GM19193 (cell line): Measurements from ENCODE around the gene TMEM39B.

Experiments used
- POLR2A ChIP-seq: IDR thresholded peaks from 4 replicates; pipeline ENCODE4 v1.6.1; 2011; ENCODE audit not compliant: insufficient read depth, insufficient read length; ENCODE audit errors: extremely low read depth

The TMEM39B gene

DNA sequence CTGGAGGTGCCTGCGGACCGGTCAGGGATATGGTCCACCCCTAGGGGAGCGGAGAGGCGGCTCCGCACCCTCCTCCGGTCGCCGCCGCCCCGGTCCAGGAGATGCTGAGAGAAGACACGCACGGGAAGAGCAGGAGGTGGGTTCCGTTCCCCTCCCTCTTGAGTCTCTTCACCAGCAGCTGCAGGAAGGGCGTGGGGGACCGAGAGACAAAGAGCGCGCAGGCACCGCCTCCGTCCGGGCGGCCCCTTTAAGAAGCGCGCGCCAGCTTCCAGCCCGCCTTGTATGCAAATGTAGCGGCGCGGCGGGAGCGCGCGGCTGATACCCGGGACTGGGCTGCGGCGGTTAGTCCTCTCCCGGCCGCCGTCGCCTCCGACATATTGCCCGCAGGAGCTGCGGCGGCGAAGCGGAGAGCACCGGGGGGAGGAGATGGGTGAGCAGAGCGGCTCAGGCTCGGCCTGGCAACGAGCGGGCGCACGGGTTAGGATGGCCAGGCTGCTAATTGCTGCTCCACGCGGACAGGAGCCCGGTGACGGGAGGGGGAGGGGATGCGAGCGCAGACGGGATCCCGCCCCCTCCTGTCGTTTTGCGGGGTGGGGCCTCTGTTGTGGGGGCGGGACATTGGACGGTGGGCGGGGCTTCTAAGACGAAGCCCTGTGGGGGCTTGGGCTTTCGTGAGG is at the start of gene TMEM39B:
TSS of gene TMEM39B (plus strand) at position 318 of the 677 bp plus-strand sequence. CDS start at position 427, 109 bp downstream.
- TF ChIP-seq POLR2A: peak; percentile 89

- TF ChIP-seq POLR2A: no peak
These were observed 49.4 kb upstream of the TMEM39B start for GRCh38 chr1:32023351-32023750.

- no peak for TF ChIP-seq POLR2A
These were observed 47.2 kb upstream of the TMEM39B start for GRCh38 chr1:32025515-32025914.

GRCh38 chr1:32028746-32029145 is 44.0 kb upstream of the TMEM39B start:
- TF ChIP-seq POLR2A: no peak

GRCh38 chr1:32031578-32032274 is 41.0 kb upstream of the TMEM39B start:
- TF ChIP-seq POLR2A: no peak

DNA sequence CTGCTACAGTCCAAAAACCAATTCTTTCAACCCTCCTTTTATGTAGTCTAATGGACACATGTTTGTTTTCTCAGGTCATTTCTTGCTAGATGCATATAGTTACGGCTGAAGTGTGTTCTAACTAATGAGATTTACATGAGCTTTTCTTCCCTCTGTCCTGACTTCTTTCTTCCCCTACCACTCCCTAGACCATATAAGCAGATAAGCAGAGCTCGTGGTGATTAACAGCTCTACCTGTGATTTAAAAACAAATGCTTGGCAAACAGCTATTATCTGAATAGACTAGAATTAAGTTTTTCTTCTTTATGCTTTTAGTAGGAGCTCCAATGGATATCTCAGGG is 40.5 kb upstream of the TMEM39B start:
- no peak for TF ChIP-seq POLR2A

GRCh38 chr1:32035119-32035518 is 37.6 kb upstream of the TMEM39B start:
- TF ChIP-seq POLR2A: no peak

DNA sequence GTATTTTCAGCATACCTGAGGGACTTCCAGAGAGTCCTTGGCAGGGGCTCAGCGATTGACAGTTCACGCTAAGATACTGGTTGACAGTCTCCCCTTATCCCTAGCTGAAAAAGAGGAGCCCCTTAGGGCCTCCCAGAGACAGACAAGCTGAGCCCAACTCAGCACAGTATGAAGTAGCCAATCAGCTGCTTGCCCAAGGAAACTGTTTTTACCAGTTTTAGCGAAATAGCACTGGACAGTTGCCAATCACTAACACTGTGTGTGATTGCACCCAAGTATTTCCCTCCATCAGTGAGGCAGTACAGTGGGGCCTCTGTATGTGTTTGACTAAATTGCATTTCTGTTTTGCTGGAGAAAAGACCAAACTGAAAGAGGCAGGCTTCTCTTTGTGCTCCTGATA is 32.0 kb upstream of the TMEM39B start:
- no peak for TF ChIP-seq POLR2A

DNA sequence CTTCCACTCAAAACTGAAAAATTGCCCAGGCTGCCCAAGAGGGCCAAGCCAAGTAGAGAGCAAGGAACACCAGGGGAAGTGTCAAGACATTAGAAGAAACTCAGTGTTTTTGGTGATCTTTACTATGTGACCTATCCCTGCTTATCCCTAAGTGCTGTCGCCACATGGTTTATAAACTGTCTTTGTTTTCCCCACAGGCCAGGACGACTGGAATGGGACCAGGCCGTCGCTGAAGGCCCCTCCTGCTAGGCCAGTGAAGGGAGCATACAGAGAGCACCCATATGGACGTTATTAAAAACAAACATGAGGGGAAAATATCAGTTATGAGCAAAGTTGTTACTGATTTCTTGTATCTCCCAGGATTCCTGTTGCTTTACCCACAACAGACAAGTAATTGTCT is 30.4 kb upstream of the TMEM39B start:
- no peak for TF ChIP-seq POLR2A

GRCh38 chr1:32044234-32044633 is 28.5 kb upstream of the TMEM39B start:
- TF ChIP-seq POLR2A: no peak

- TF ChIP-seq POLR2A: no peak
These were observed 27.0 kb upstream of the TMEM39B start for GRCh38 chr1:32045772-32046171.

- no peak for TF ChIP-seq POLR2A
These were observed 25.0 kb upstream of the TMEM39B start for GRCh38 chr1:32047701-32048100.

DNA sequence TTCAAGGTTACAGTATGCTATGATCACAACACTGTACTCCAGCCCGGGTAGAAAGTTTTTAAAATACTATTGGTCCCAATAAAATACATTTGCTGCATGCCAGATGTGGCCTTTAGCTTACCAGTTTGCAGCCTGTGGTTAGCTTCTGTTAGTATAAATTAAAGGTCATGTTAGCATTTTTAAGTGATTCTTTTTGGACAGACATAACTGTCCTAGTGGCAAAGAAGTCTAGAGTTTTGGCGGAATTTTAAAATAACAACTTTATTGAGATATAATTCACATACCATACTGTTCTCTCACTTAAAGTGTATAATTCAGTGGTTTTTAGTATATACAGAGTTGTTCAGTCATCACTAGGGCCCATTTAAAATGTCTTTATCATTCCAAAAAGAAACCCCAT is 24.3 kb upstream of the TMEM39B start:
- TF ChIP-seq POLR2A: no peak

- no peak for TF ChIP-seq POLR2A
These were observed 21.0 kb upstream of the TMEM39B start for GRCh38 chr1:32051706-32052105.

DNA sequence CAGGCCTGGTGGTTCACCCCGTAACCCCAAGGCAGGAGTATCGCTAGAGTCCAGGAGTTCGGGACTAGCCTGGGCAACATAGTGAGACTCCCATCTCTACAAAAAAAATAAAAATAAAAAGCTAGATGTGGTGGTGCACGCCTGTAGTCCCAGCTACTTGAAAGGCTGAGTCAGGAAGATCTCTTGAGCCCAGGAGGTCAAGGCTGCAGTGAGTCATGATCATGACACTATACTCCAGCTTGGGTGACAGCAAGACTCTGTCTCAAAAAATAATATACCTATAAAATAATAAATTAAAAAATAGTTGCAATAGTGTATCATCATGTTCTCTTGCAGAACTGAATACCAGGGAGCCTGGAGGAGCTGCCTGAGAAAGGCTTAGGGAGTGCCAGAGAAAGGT is 19.9 kb upstream of the TMEM39B start:
- TF ChIP-seq POLR2A: no peak

GRCh38 chr1:32055416-32055815 is 17.3 kb upstream of the TMEM39B start:
- no peak for TF ChIP-seq POLR2A
